ENCODE results near the gene KIAA1217. TPM values are rescaled to one million over a fixed set of nuclear protein-coding genes. Genes with fewer than 3 reads are reported as not detected.

Gene KIAA1217
- total and polyA plus RNA-seq, 3 donors from 2014 or later = 40.0 to 197 (median 134) TPM

- H3K36me3 ChIP-seq (ENCODE audit: low read depth, missing control alignments) = no peaks in the 10 kb centered on the region
- peaks cover 9% of the 10 kb centered on the region for H3K4me1 ChIP-seq
- TF ChIP-seq POLR2A (IDR thresholded peaks at IDR 0.05) = no peak
- TF ChIP-seq, protein P1, sequence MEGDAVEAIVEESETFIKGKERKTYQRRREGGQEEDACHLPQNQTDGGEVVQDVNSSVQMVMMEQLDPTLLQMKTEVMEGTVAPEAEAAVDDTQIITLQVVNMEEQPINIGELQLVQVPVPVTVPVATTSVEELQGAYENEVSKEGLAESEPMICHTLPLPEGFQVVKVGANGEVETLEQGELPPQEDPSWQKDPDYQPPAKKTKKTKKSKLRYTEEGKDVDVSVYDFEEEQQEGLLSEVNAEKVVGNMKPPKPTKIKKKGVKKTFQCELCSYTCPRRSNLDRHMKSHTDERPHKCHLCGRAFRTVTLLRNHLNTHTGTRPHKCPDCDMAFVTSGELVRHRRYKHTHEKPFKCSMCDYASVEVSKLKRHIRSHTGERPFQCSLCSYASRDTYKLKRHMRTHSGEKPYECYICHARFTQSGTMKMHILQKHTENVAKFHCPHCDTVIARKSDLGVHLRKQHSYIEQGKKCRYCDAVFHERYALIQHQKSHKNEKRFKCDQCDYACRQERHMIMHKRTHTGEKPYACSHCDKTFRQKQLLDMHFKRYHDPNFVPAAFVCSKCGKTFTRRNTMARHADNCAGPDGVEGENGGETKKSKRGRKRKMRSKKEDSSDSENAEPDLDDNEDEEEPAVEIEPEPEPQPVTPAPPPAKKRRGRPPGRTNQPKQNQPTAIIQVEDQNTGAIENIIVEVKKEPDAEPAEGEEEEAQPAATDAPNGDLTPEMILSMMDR (IDR thresholded peaks at IDR 0.05) = no peak
- H3K27me3 ChIP-seq = no peaks in the 10 kb centered on the region
- H3K27ac ChIP-seq = peak overlapping the region in 1 of 2 donors; percentile 27
- H3K9me3 ChIP-seq = no peaks in the 10 kb centered on the region
- H3K4me3 ChIP-seq = no peak overlapping the region
- intact Hi-C loops (cut with DNase I; ENCODE audit: low total_unique reads) = no loop called here
- 90 to 93% methylated on average over 7 of the region's 7 CpGs for WGBS, 2 donors
- no peak for DNase-seq
Observed at GRCh38 chr10:24340883-24341282, 131.9 kb downstream of the KIAA1217 start.

DNA sequence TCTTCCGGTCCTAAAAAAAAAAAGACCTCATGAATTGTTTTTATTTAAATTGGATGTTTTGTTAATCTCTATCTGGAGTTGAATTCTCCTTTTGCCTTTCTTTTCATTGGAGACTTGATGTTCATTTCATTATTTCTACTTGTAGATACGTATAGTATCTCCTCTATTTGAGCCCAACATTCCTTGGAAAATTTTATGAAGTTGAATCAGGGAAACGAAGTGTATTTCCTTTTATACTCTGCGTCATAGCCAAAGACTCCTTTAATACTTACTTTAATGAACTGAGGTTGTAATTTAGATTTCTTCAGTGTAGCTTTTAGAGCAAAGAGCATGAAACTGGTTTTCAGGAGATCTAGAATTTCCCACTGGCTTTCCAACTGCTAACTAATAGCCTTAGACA lies 132.4 kb downstream of the KIAA1217 start:
- Histone ChIP-seq H3K9me3 (no peaks in the 10 kb centered on the region), H3K36me3 (ENCODE audit: low read depth, missing control alignments) (no peaks in the 10 kb centered on the region), H3K4me1 (peaks cover 9% of the 10 kb centered on the region), H3K4me3 (no peak overlapping the region), H3K27me3 (no peaks in the 10 kb centered on the region), H3K27ac (peak overlapping the region in 1 of 2 donors; percentile 27)
- no peak for DNase-seq
- TF ChIP-seq POLR2A (IDR thresholded peaks at IDR 0.05) = no peak
- TF ChIP-seq, protein P1 (IDR thresholded peaks at IDR 0.05) = no peak
- intact Hi-C loops (cut with DNase I; ENCODE audit: low total_unique reads) = no loop called here
- WGBS, 2 donors = 52% methylated on average over 4 of the region's 4 CpGs

- Histone ChIP-seq H3K27ac (peak overlapping the region in 1 of 2 donors; percentile 27), H3K4me3 (no peak overlapping the region), H3K36me3 (ENCODE audit: low read depth, missing control alignments) (no peaks in the 10 kb centered on the region), H3K9me3 (no peaks in the 10 kb centered on the region), H3K27me3 (no peaks in the 10 kb centered on the region), H3K4me1 (peaks cover 9% of the 10 kb centered on the region)
- WGBS, 2 donors = 32 to 37% methylated on average over 2 of the region's 2 CpGs
- TF ChIP-seq, protein P1 (IDR thresholded peaks at IDR 0.05) = no peak
- no peak for TF ChIP-seq POLR2A (IDR thresholded peaks at IDR 0.05)
- DNase-seq = no peak
- intact Hi-C loops (cut with DNase I; ENCODE audit: low total_unique reads) = no loop called here
Observed at GRCh38 chr10:24341897-24342296, 133.0 kb downstream of the KIAA1217 start.

GRCh38 chr10:24343686-24344085 lies 134.7 kb downstream of the KIAA1217 start:
- H3K36me3 ChIP-seq (ENCODE audit: low read depth, missing control alignments) = no peaks in the 10 kb centered on the region
- DNase-seq = no peak
- TF ChIP-seq, protein P1 (IDR thresholded peaks at IDR 0.05) = no peak
- TF ChIP-seq POLR2A (IDR thresholded peaks at IDR 0.05) = no peak
- H3K4me1 ChIP-seq = peaks cover 9% of the 10 kb centered on the region
- no peaks in the 10 kb centered on the region for H3K9me3 ChIP-seq
- no peak overlapping the region for H3K4me3 ChIP-seq
- intact Hi-C loops (cut with DNase I; ENCODE audit: low total_unique reads) = no loop called here
- H3K27me3 ChIP-seq = no peaks in the 10 kb centered on the region
- H3K27ac ChIP-seq = peak overlapping the region in 1 of 2 donors; percentile 16
- 62 to 63% methylated on average over 4 of the region's 4 CpGs for WGBS, 2 donors

- Histone ChIP-seq H3K4me3 (no peak overlapping the region), H3K9me3 (no peaks in the 10 kb centered on the region), H3K27me3 (no peaks in the 10 kb centered on the region), H3K4me1 (peaks cover 9% of the 10 kb centered on the region), H3K27ac (peak overlapping the region; percentile 9 to 22), H3K36me3 (ENCODE audit: low read depth, missing control alignments) (no peaks in the 10 kb centered on the region)
- 59 to 60% methylated on average over 4 of the region's 4 CpGs for WGBS, 2 donors
- TF ChIP-seq POLR2A (IDR thresholded peaks at IDR 0.05) = no peak
- DNase-seq = no peak
- intact Hi-C loops (cut with DNase I; ENCODE audit: low total_unique reads) = no loop called here
Observed at GRCh38 chr10:24344279-24344678, 135.3 kb downstream of the KIAA1217 start.
